ENCODE measurements around the gene RANGRF.

The RANGRF gene

GRCh38 chr17:8274816-8275215 lies 13.7 kb upstream of the RANGRF start:
- no peak for DNase-seq (ENCODE audit: low read depth in 2 of 2)

- no peak for DNase-seq (ENCODE audit: low read depth in 2 of 2)
These were observed 12.8 kb upstream of the RANGRF start for GRCh38 chr17:8275421-8276290.

- no peak for DNase-seq (ENCODE audit: low read depth in 2 of 2)
These were observed 11.2 kb upstream of the RANGRF start for GRCh38 chr17:8277317-8277716.

GRCh38 chr17:8282345-8282744 lies 6.1 kb upstream of the RANGRF start:
- no peak for DNase-seq (ENCODE audit: low read depth in 2 of 2)

- DNase-seq (ENCODE audit: low read depth in 2 of 2), result no peak
These were observed 5.1 kb upstream of the RANGRF start for GRCh38 chr17:8283356-8283755.

GRCh38 chr17:8284126-8284525 lies 4.3 kb upstream of the RANGRF start:
- no peak for DNase-seq (ENCODE audit: low read depth in 2 of 2)

- DNase-seq (ENCODE audit: low read depth in 2 of 2), result no peak
These were observed 2.9 kb upstream of the RANGRF start for GRCh38 chr17:8285270-8286181.

- no peak for DNase-seq (ENCODE audit: low read depth in 2 of 2)
These were observed 677 bp upstream of the RANGRF start for GRCh38 chr17:8287651-8288335.

GRCh38 chr17:8289103-8289397 lies 580 bp downstream of the RANGRF start:
- DNase-seq (ENCODE audit: low read depth in 2 of 2), result no peak

GRCh38 chr17:8290043-8290442 lies 1.6 kb downstream of the RANGRF start:
- no peak for DNase-seq (ENCODE audit: low read depth in 2 of 2)

GRCh38 chr17:8292639-8293395 lies 4.3 kb downstream of the RANGRF start:
- DNase-seq (ENCODE audit: low read depth in 2 of 2), result no peak

GRCh38 chr17:8294361-8294760 lies 5.9 kb downstream of the RANGRF start:
- no peak for DNase-seq (ENCODE audit: low read depth in 2 of 2)

GRCh38 chr17:8294814-8295316 lies 6.4 kb downstream of the RANGRF start:
- DNase-seq (ENCODE audit: low read depth in 2 of 2), result no peak

- DNase-seq (ENCODE audit: low read depth in 2 of 2), result no peak
These were observed 11.8 kb downstream of the RANGRF start for GRCh38 chr17:8300226-8300625.

- DNase-seq (ENCODE audit: low read depth in 2 of 2), result no peak
These were observed 12.3 kb downstream of the RANGRF start for GRCh38 chr17:8300627-8301242.

- DNase-seq (ENCODE audit: low read depth in 2 of 2), result no peak
These were observed 22.2 kb downstream of the RANGRF start for GRCh38 chr17:8310601-8311123.

GRCh38 chr17:8311131-8311790 lies 22.8 kb downstream of the RANGRF start:
- DNase-seq (ENCODE audit: low read depth in 2 of 2), result no peak

GRCh38 chr17:8312251-8312650 lies 23.8 kb downstream of the RANGRF start:
- DNase-seq (ENCODE audit: low read depth in 2 of 2), result no peak

- DNase-seq (ENCODE audit: low read depth in 2 of 2), result no peak
These were observed 24.5 kb downstream of the RANGRF start for GRCh38 chr17:8312726-8313600.

Measured in fibroblast of skin of left quadriceps (primary cell).